ENCODE data around the gene RPAP3.
"Not testable (repeated sequence)": the region's sequence is repeated elsewhere in the genome, so short reads cannot be mapped to it uniquely, and the experiment has no call there.

Gene RPAP3

GRCh38 chr12:47717443-47718193 is 11.8 kb upstream of the RPAP3 start:
- DNase-seq: peak; percentile 89

GRCh38 chr12:47717046-47717442 is 11.2 kb upstream of the RPAP3 start:
- no peak for DNase-seq

GRCh38 chr12:47715877-47716548 is 10.2 kb upstream of the RPAP3 start:
- DNase-seq: no peak

GRCh38 chr12:47715393-47715876 is 9.6 kb upstream of the RPAP3 start:
- DNase-seq: peak; percentile 97

GRCh38 chr12:47714826-47715386 is 9.1 kb upstream of the RPAP3 start:
- DNase-seq: no peak

GRCh38 chr12:47712171-47712570 is 6.3 kb upstream of the RPAP3 start:
- no peak for DNase-seq

GRCh38 chr12:47711448-47711847 is 5.6 kb upstream of the RPAP3 start:
- DNase-seq: no peak

GRCh38 chr12:47710278-47710677 is 4.4 kb upstream of the RPAP3 start:
- no peak for DNase-seq

- DNase-seq: peak; percentile 21
Measured at GRCh38 chr12:47709671-47710070, 3.8 kb upstream of the RPAP3 start.

GRCh38 chr12:47709237-47709636 is 3.4 kb upstream of the RPAP3 start:
- peak; percentile 39 for DNase-seq

- DNase-seq: no peak
Measured at GRCh38 chr12:47707905-47708543, 2.2 kb upstream of the RPAP3 start.

GRCh38 chr12:47707355-47707754 is 1.5 kb upstream of the RPAP3 start:
- peak; percentile 16 for DNase-seq

GRCh38 chr12:47705229-47705565 is 633 bp downstream of the RPAP3 start:
- no peak for DNase-seq

- DNase-seq: no peak
Measured at GRCh38 chr12:47704719-47705118, 1.1 kb downstream of the RPAP3 start.

GRCh38 chr12:47700263-47700662 is 5.6 kb downstream of the RPAP3 start:
- DNase-seq: no peak

- DNase-seq: no peak
Measured at GRCh38 chr12:47698631-47699030, 7.2 kb downstream of the RPAP3 start.

GRCh38 chr12:47698055-47698454 is 7.8 kb downstream of the RPAP3 start:
- DNase-seq: peak; percentile 29

GRCh38 chr12:47689215-47689614 is 16.6 kb downstream of the RPAP3 start:
- DNase-seq: no peak

GRCh38 chr12:47687636-47688035 is 18.2 kb downstream of the RPAP3 start:
- no peak for DNase-seq

- peak; percentile 77 for DNase-seq
Measured at GRCh38 chr12:47686645-47687240, 19.1 kb downstream of the RPAP3 start.

GRCh38 chr12:47679785-47680184 is 26.0 kb downstream of the RPAP3 start:
- DNase-seq: no peak

- no peak for DNase-seq
Measured at GRCh38 chr12:47672068-47672467, 33.8 kb downstream of the RPAP3 start.

GRCh38 chr12:47667935-47668334 is 37.9 kb downstream of the RPAP3 start:
- not testable (repeated sequence) for DNase-seq

All from hematopoietic multipotent progenitor cell treated with erythropoietin and hydrocortisone succinate and interleukin-3 and kit ligand, for 6 days (in vitro differentiated cells).